Peyer's patch (tissue), 4 donors: Measurements from ENCODE around the gene TMSB10. TPM values are rescaled to one million over a fixed set of nuclear protein-coding genes. Genes with fewer than 3 reads are reported as not detected.
"Not testable (repeated sequence)": the region's sequence is repeated elsewhere in the genome, so short reads cannot be mapped to it uniquely, and the experiment has no call there.

Experiments
- DNase-seq, 3 donors: peaks; one replicate each; pipeline ENCODE4 v3.0.0-alpha.2; 2017 to 2019
- H3K27ac ChIP-seq, 4 donors: fragments of 200-600 bp; sonication (generic); one replicate each; pipeline ENCODE4 v1.5.1; 2016 to 2019
- H3K27me3 ChIP-seq, 2 donors: fragments of 200-600 bp; sonication (generic); one replicate each; pipeline ENCODE4 v1.5.1; 2019
- H3K36me3 ChIP-seq, 3 donors: fragments of 200-600 bp; sonication (generic); one replicate each; pipeline ENCODE4 v1.5.1; 2016 to 2019
- H3K4me1 ChIP-seq, 4 donors: fragments of 200-600 bp; sonication (generic); one replicate each; pipeline ENCODE4 v1.5.1; 2016 to 2019
- H3K4me3 ChIP-seq, 4 donors: fragments of 200-600 bp; sonication (generic); 1 replicate in 3 of 4; 2 replicates in 1 of 4; pipeline ENCODE4 v1.5.1; 2016 to 2019; ENCODE audit warnings: mild to moderate bottlenecking in 1 of 4
- H3K9me3 ChIP-seq, 4 donors: fragments of 200-600 bp; sonication (generic); one replicate each; pipeline ENCODE4 v1.5.1; 2016 to 2019; ENCODE audit warnings: mild to moderate bottlenecking in 1 of 4
- CTCF ChIP-seq, 6 experiments: fragments of 450-650 bp in 4 of 6; fragments of 200-600 bp in 2 of 6; sonication (generic) in 1 of 6; IDR thresholded peaks; one replicate each; pipeline ENCODE4 v1.5.1; 2017 to 2019; ENCODE audit warnings: antibody characterized with exemption in 6 of 6, mild to moderate bottlenecking in 3 of 6, moderate library complexity in 1 of 6
- POLR2A ChIP-seq, 2 donors: fragments of 450-650 bp; IDR thresholded peaks; one replicate each; pipeline ENCODE4 v1.5.1; 2017; ENCODE audit warnings: antibody characterized with exemption in 2 of 2, mild to moderate bottlenecking in 2 of 2, moderate library complexity in 2 of 2
- total RNA-seq, 4 donors: library from RNA; depleted of rRNA; stranded (reverse); fragments of >200 nt; gene quantifications; one replicate each; pipeline ENCODE4 v1.1.0, GENCODE V29; 2016

Gene TMSB10
- total RNA-seq, 4 donors from 2014 or later, result 3,771 to 5,073 (median 4,495) TPM

GRCh38 chr2:84870306-84870705 lies 35.1 kb upstream of the TMSB10 start:
- Histone ChIP-seq H3K27ac (no peak overlapping the region), H3K27me3 (no peaks in the 10 kb centered on the region), H3K36me3 (no peaks in the 10 kb centered on the region), H3K4me1 (no peaks in the 10 kb centered on the region), H3K9me3 (no peaks in the 10 kb centered on the region), H3K4me3 (no peak overlapping the region)
- peak in 2 of 3 donors; percentile 38 to 58 for DNase-seq
- TF ChIP-seq CTCF (IDR thresholded peaks at IDR 0.05) (peak in 1 of 6 experiments; percentile 14), POLR2A (IDR thresholded peaks at IDR 0.05) (no peak)

- not testable (repeated sequence) for H3K27me3 ChIP-seq, DNase-seq, H3K9me3 ChIP-seq, H3K27ac ChIP-seq, H3K36me3 ChIP-seq, H3K4me3 ChIP-seq, H3K4me1 ChIP-seq
Observed at GRCh38 chr2:84872691-84873090, 32.8 kb upstream of the TMSB10 start.

- no peak for DNase-seq
Observed at GRCh38 chr2:84873350-84873749, 32.1 kb upstream of the TMSB10 start.

GRCh38 chr2:84874381-84875212 lies 30.9 kb upstream of the TMSB10 start:
- Histone ChIP-seq H3K36me3 (no peaks in the 10 kb centered on the region), H3K4me3 (no peak overlapping the region), H3K9me3 (no peaks in the 10 kb centered on the region), H3K4me1 (no peaks in the 10 kb centered on the region), H3K27me3 (no peaks in the 10 kb centered on the region), H3K27ac (no peak overlapping the region)
- DNase-seq, result no peak
- TF ChIP-seq POLR2A (IDR thresholded peaks at IDR 0.05) (no peak), CTCF (IDR thresholded peaks at IDR 0.05) (no peak)

More at GRCh38 chr2:84873350-84873749, 32.1 kb upstream of the TMSB10 start:
- H3K27ac ChIP-seq, result no peak overlapping the region
- TF ChIP-seq POLR2A (IDR thresholded peaks at IDR 0.05) (no peak), CTCF (IDR thresholded peaks at IDR 0.05) (no peak)
- no peaks in the 10 kb centered on the region for H3K4me1 ChIP-seq
- no peaks in the 10 kb centered on the region for H3K9me3 ChIP-seq
- H3K36me3 ChIP-seq, result no peaks in the 10 kb centered on the region
- H3K4me3 ChIP-seq, result no peak overlapping the region
- no peaks in the 10 kb centered on the region for H3K27me3 ChIP-seq

GRCh38 chr2:84875213-84875560 lies 30.3 kb upstream of the TMSB10 start:
- no peak for DNase-seq
- Histone ChIP-seq H3K36me3 (no peaks in the 10 kb centered on the region), H3K27ac (no peak overlapping the region), H3K9me3 (no peaks in the 10 kb centered on the region), H3K4me3 (no peak overlapping the region), H3K27me3 (no peaks in the 10 kb centered on the region), H3K4me1 (no peaks in the 10 kb centered on the region)
- TF ChIP-seq CTCF (IDR thresholded peaks at IDR 0.05), result no peak
- no peak for TF ChIP-seq POLR2A (IDR thresholded peaks at IDR 0.05)

- H3K27ac ChIP-seq, H3K27me3 ChIP-seq, H3K4me1 ChIP-seq, H3K9me3 ChIP-seq, H3K36me3 ChIP-seq, DNase-seq, H3K4me3 ChIP-seq: not testable (repeated sequence)
Observed at GRCh38 chr2:84875619-84876018, 29.8 kb upstream of the TMSB10 start.

- TF ChIP-seq POLR2A (IDR thresholded peaks at IDR 0.05) (no peak), CTCF (IDR thresholded peaks at IDR 0.05) (no peak)
- Histone ChIP-seq H3K36me3 (no peaks in the 10 kb centered on the region), H3K27ac (no peak overlapping the region), H3K4me3 (no peak overlapping the region), H3K27me3 (peaks cover 0 to 7% of the 10 kb centered on the region in 2 donors), H3K9me3 (no peaks in the 10 kb centered on the region), H3K4me1 (peaks cover 0 to 9% (median 0%) of the 10 kb centered on the region in 4 donors)
- DNase-seq, result no peak
Observed at GRCh38 chr2:84876369-84876768, 29.1 kb upstream of the TMSB10 start.
